Activated T-cell treated with anti-CD3 and anti-CD28 coated beads for 4 hours (primary cell): ENCODE measurements around the gene GTF2H2C.
"Not testable (repeated sequence)": the region's sequence is repeated elsewhere in the genome, so short reads cannot be mapped to it uniquely, and the experiment has no call there.

Experiments
- DNase-seq: peaks from one replicate; pipeline ENCODE4 v3.0.0-alpha.2; 2020

GTF2H2C gene

GRCh38 chr5:69568072-69568471, 8.1 kb downstream of the GTF2H2C start:
- DNase-seq = not testable (repeated sequence)

DNA sequence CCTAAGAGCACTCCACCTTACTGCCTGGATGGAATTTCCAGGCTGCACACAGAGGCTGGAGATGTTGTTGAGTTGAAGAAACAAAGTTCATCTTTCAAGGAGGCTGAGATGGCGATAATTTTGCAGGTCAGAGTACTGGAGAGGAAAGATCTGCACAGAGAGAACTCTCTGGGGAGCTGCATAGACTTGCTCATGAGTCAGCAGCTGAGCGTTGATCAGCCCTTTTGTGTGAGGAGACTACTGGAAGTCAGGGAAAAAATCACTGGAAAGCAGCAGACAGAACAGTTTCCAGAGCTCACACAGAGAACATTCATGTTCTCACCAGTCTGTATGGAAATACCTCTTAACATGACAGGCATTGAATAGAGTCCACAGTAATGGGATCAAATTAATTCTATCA, 23.4 kb downstream of the GTF2H2C start:
- not testable (repeated sequence) for DNase-seq

GRCh38 chr5:69596114-69596840, 36.3 kb downstream of the GTF2H2C start:
- DNase-seq = not testable (repeated sequence)

DNA sequence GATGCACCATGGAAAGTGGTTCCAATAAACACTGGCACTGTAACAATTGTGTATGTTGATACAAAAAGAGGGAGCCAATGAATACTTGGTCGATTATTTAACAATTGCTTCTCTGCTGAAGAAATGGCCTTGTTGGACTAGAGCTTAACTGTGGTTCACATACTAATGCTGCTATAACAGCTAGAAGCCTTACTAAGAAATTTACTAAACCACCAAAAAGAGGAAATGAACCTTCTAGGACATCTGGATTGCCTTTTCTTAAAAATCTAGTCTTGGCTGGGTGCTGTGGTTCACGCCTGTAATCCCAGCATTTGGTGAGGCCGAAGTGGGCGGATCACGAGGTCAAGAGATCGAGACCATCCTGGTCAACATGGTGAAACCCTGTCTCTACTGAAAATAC, 42.0 kb downstream of the GTF2H2C start:
- DNase-seq = not testable (repeated sequence)

- not testable (repeated sequence) for DNase-seq
Measured at GRCh38 chr5:69606839-69607238, 46.8 kb downstream of the GTF2H2C start.

DNA sequence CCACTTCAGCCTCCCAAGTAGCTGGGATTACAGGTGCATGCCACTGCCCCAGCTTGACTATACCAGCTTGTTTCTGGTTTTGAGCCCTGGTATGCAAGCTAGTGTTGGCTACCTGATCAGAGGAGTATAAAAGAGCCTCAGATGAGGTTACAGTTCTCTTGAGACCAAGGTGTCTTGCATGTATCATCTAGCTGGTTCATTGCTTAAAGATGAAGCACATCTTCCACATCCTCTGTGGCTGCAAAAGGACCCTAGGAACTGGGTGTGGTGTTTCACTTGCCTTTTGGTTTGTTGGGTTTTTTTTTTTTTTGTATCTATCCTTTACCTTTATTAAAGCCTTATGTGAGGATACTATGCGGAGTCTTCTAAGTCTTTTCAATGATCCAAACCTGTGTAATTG, 47.8 kb downstream of the GTF2H2C start:
- not testable (repeated sequence) for DNase-seq

- DNase-seq = not testable (repeated sequence)
Measured at GRCh38 chr5:69608861-69609496, 49.0 kb downstream of the GTF2H2C start.

- DNase-seq = not testable (repeated sequence)
Measured at GRCh38 chr5:69614843-69615242, 54.9 kb downstream of the GTF2H2C start.

GRCh38 chr5:69631879-69632278, 71.9 kb downstream of the GTF2H2C start:
- DNase-seq = not testable (repeated sequence)
